Naive thymus-derived CD4-positive, alpha-beta T cell (primary cell): Measurements from ENCODE around the gene TBC1D1. TPM values are rescaled to one million over a fixed set of nuclear protein-coding genes. Genes with fewer than 3 reads are reported as not detected.

Experiments
- ATAC-seq: fragments of 150-1000 bp; cut with Tn5 transposase; 2 replicates; pipeline ENCODE4 v1.10.0; 2021; ENCODE audit warnings: mild to moderate bottlenecking, moderate library complexity
- CTCF ChIA-PET: fragments of 350-600 bp; sonication (Branson Sonifier 250); formaldehyde crosslinking; loops from one replicate; lab custom pipeline; 2021; ENCODE audit warnings: antibody characterized with exemption; lab: Charles Lee
- POLR2A ChIA-PET: fragments of 350-600 bp; sonication (Branson Sonifier 250); formaldehyde crosslinking; loops from one replicate; lab custom pipeline; 2021; ENCODE audit warnings: antibody characterized with exemption, inconsistent platforms; lab: Charles Lee
- DNase-seq, 9 donors: peaks; one replicate each; pipeline versions ENCODE4 v3.0.0 to v3.0.0-alpha.2; 2020 to 2022; ENCODE audit warnings: mixed read lengths in 1 of 9
- H3K27ac ChIP-seq: one replicate; pipeline ENCODE4 v1.7.0; 2013; ENCODE audit warnings: mild to moderate bottlenecking, low read depth, low read length, moderate library complexity
- H3K27me3 ChIP-seq, 2 donors: one replicate each; pipeline ENCODE4 v1.7.0; 2013; ENCODE audit warnings: low read length in 2 of 2, mild to moderate bottlenecking in 2 of 2, moderate library complexity in 2 of 2; ENCODE audit not compliant: control insufficient read depth in 2 of 2, insufficient read depth in 2 of 2
- H3K36me3 ChIP-seq, 3 experiments: 1 replicate in 2 of 3; 2 replicates in 1 of 3; pipeline ENCODE4 v1.7.0; 2013; ENCODE audit warnings: low read length in 3 of 3, mild to moderate bottlenecking in 3 of 3, moderate library complexity in 1 of 3; ENCODE audit not compliant: insufficient read depth in 3 of 3, control insufficient read depth in 2 of 3
- H3K4me1 ChIP-seq, 2 donors: one replicate each; pipeline ENCODE4 v1.7.0; 2013; ENCODE audit warnings: low read length in 2 of 2, mild to moderate bottlenecking in 2 of 2, moderate library complexity in 1 of 2; ENCODE audit not compliant: control insufficient read depth in 2 of 2, insufficient read depth in 2 of 2
- H3K4me3 ChIP-seq: 2 replicates; pipeline ENCODE4 v1.7.0; 2013; ENCODE audit warnings: mild to moderate bottlenecking, low read length
- H3K9me3 ChIP-seq, 3 experiments: 1 replicate in 2 of 3; 2 replicates in 1 of 3; pipeline ENCODE4 v1.7.0; 2013; ENCODE audit warnings: low read length in 3 of 3; ENCODE audit not compliant: control insufficient read depth in 2 of 3
- H3K27ac Mint-ChIP-seq, 9 donors: one replicate each; pipeline ENCODE4 v1.8.0; 2020 to 2022; ENCODE audit warnings: mixed read lengths in 9 of 9, mild to moderate bottlenecking in 8 of 9, moderate library complexity in 5 of 9, inconsistent platforms in 2 of 9
- H3K27me3 Mint-ChIP-seq, 5 donors: one replicate each; pipeline ENCODE4 v1.8.0; 2021 to 2022; ENCODE audit warnings: mixed read lengths in 5 of 5, mild to moderate bottlenecking in 1 of 5
- H3K36me3 Mint-ChIP-seq, 5 donors: one replicate each; pipeline ENCODE4 v1.8.0; 2020 to 2022; ENCODE audit warnings: mixed read lengths in 5 of 5, mild to moderate bottlenecking in 3 of 5, inconsistent platforms in 1 of 5
- H3K4me1 Mint-ChIP-seq, 7 donors: one replicate each; pipeline ENCODE4 v1.8.0; 2020 to 2022; ENCODE audit warnings: mixed read lengths in 7 of 7, mild to moderate bottlenecking in 3 of 7, inconsistent platforms in 1 of 7
- H3K4me3 Mint-ChIP-seq, 10 donors: one replicate each; pipeline ENCODE4 v1.8.0; 2020 to 2022; ENCODE audit warnings: mild to moderate bottlenecking in 10 of 10, mixed read lengths in 10 of 10, moderate library complexity in 6 of 10, inconsistent platforms in 2 of 10
- H3K9me3 Mint-ChIP-seq, 11 donors: one replicate each; pipeline ENCODE4 v1.8.0; 2020 to 2022; ENCODE audit warnings: mixed read lengths in 11 of 11, mild to moderate bottlenecking in 4 of 11, inconsistent platforms in 1 of 11, moderate library complexity in 1 of 11
- intact Hi-C, 2 donors: fragments of 100-400 bp; cut with micrococcal nuclease; formaldehyde crosslinking; loops; one replicate each; pipeline ENCODE4 v1.15.1; 2023
- polyA plus RNA-seq, 2 donors: library from polyadenylated mRNA; unstranded; fragments of 300-500 nt; fragmentation: Illumina TruSeq; gene quantifications; one replicate each; pipeline ENCODE4 v1.2.3, GENCODE V29; 2021
- total RNA-seq, 6 experiments: library from RNA in 5 of 6; stranded (reverse) in 5 of 6; gene quantifications; 1 replicate in 5 of 6; 2 replicates in 1 of 6; pipeline ENCODE4 v1.2.3 and lab custom pipeline; 2021 to 2026

The TBC1D1 gene
- total and polyA plus RNA-seq, 7 experiments from 2014 or later: 19.4 to 66.8 (median 46.9) TPM

DNA sequence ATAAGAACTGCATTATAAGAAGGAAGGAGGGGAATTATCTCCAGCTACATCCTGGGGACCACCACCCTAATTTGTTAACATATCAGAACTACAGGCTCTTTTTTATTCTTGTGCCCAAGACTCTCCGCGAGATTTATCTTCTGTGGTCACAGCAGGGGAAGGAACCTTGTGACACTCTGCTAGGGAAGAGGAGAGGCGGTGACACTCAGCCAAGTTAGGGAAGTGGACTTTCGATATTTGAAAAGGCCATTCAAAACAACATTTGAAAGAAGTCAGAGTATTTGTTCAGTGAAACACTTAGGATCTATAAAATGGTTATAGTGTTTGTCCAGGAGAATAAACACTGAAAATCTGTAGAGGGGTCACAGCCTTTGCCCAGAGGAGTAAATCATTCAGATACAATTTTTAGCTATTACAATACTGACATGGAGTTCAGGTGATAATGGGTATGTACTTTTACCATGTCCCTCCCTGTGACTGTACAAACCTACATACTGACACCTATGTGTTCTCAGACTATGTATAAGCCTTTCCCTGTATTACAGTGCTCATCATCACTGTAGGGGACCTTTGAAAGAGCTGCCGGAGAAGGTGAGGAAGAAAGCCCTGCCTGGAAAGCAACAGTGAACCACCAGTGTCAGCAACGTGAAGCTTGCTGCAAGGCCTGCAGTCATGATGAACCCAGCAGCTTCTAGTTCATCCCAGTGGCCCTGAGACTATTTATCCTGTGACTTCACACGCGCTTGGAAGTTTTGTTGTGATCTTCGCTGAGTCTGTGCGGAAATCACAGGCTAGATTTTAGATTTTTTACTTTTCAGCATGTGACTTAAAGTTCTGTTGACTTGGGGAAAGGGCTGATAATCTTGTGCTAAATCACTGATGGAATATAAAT, 60.8 kb downstream of the TBC1D1 start:
- ChIA-PET CTCF (no interaction called here), POLR2A (no interaction called here)
- H3K27me3 Mint-ChIP-seq: no peaks in the 10 kb centered on the region
- no peaks in the 10 kb centered on the region for H3K9me3 ChIP-seq
- H3K36me3 Mint-ChIP-seq: peaks cover 8 to 57% (median 27%) of the 10 kb centered on the region in 5 donors
- H3K27me3 ChIP-seq: no peaks in the 10 kb centered on the region
- peak overlapping the region in 2 of 9 donors; percentile 53 to 67 for H3K27ac Mint-ChIP-seq
- no peak overlapping the region for H3K4me3 Mint-ChIP-seq
- no peak overlapping the region for H3K27ac ChIP-seq
- peaks cover 0 to 9% (median 0%) of the 10 kb centered on the region in 3 experiments for H3K36me3 ChIP-seq
- H3K4me1 ChIP-seq: no peaks in the 10 kb centered on the region
- H3K9me3 Mint-ChIP-seq: peaks cover 0 to 3% (median 0%) of the 10 kb centered on the region in 11 donors
- ATAC-seq (peak; percentile 58), DNase-seq (no peak)
- no peak overlapping the region for H3K4me3 ChIP-seq
- intact Hi-C loops: no loop called here
- peaks cover 9 to 34% (median 23%) of the 10 kb centered on the region in 7 donors for H3K4me1 Mint-ChIP-seq

DNA sequence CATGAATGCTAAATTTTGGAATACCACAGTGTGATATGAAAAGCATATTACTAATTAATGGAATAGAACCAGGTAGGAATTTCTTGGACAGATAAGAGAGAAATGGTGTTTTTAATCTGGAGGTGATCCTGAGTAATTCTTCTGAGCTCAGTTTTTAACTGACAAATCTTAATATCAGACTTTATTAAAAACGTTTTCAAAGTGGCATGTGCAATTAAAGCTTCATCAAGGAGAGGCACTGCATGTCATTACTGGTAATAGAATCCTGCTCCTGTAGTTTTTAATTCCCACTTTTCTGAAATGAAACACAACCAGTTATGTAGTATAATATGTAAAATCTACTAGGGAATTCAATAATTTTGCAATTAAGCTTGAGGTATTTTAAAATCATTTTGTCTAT, 62.3 kb downstream of the TBC1D1 start:
- Mint-ChIP-seq H3K27me3 (no peaks in the 10 kb centered on the region), H3K4me1 (peaks cover 7 to 25% (median 15%) of the 10 kb centered on the region in 7 donors), H3K4me3 (no peak overlapping the region), H3K9me3 (no peaks in the 10 kb centered on the region), H3K36me3 (peaks cover 8 to 52% (median 28%) of the 10 kb centered on the region in 5 donors), H3K27ac (peak overlapping the region in 1 of 9 donors; percentile 69)
- DNase-seq (no peak), ATAC-seq (no peak)
- no peaks in the 10 kb centered on the region for H3K27me3 ChIP-seq
- no peaks in the 10 kb centered on the region for H3K4me1 ChIP-seq
- ChIA-PET CTCF (no interaction called here), POLR2A (interaction anchor here (1.0 kb wide), 1 partner anchor 23 kb away, joined by 3 read pairs; no protein-coding TSS in a partner anchor)
- intact Hi-C loops: no loop called here
- no peak overlapping the region for H3K27ac ChIP-seq
- peaks cover 0 to 9% (median 0%) of the 10 kb centered on the region in 3 experiments for H3K36me3 ChIP-seq
- no peaks in the 10 kb centered on the region for H3K9me3 ChIP-seq
- H3K4me3 ChIP-seq: no peak overlapping the region

DNA sequence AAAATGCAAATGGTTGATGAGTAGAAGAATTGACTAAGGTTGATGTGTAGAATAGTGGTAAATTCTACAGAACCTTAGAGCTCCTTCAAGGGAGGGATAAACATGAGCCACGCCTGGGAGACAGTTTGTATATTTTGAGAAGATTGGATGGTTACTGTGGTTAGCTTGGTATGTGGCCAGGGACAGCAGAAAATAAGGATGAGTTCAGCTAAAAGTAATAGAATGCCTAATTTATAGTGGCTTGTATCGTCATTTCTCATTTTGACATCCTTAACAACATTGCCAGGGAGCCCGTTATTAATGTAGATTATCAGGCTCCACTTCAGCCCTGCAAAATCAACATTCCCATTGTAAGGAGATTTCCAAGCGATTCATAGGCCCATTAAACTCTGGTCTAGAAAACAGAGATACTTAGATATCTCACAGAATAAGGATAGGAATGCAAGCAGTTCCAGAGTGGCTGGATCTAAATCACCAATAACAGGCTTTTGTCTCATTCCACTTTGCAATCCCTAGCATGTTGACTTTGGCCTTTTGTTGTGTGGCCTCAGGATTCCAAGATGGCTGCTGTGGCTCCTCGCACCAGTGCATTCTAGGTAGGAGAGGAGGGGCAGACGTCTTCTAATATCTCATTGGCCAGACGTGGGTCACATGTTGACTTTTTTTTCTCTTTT, 62.9 kb downstream of the TBC1D1 start:
- no peak overlapping the region for H3K27ac ChIP-seq
- no peak overlapping the region for H3K4me3 ChIP-seq
- no peaks in the 10 kb centered on the region for H3K27me3 ChIP-seq
- peaks cover 0 to 9% (median 0%) of the 10 kb centered on the region in 3 experiments for H3K36me3 ChIP-seq
- H3K4me1 ChIP-seq: no peaks in the 10 kb centered on the region
- intact Hi-C loops: loop anchor here (1.0 to 2.0 kb wide), 2 partner anchors 24 to 61 kb away; no protein-coding TSS in a partner anchor
- H3K36me3 Mint-ChIP-seq: peaks cover 12 to 53% (median 25%) of the 10 kb centered on the region in 5 donors
- H3K9me3 Mint-ChIP-seq: no peaks in the 10 kb centered on the region
- POLR2A ChIA-PET: interaction anchor here (1.0 kb wide), 1 partner anchor 23 kb away, joined by 3 read pairs; no protein-coding TSS in a partner anchor
- no peak overlapping the region for H3K4me3 Mint-ChIP-seq
- H3K9me3 ChIP-seq: no peaks in the 10 kb centered on the region
- H3K27me3 Mint-ChIP-seq: no peaks in the 10 kb centered on the region
- peak overlapping the region in 3 of 9 donors; percentile 19 to 74 (median 69) for H3K27ac Mint-ChIP-seq
- ATAC-seq: no peak
- CTCF ChIA-PET: no interaction called here
- no peak for DNase-seq
- peaks cover 7 to 21% (median 10%) of the 10 kb centered on the region in 7 donors for H3K4me1 Mint-ChIP-seq

- ATAC-seq (no peak), DNase-seq (no peak)
- CTCF ChIA-PET: no interaction called here
- POLR2A ChIA-PET: no interaction called here
- no peak overlapping the region for H3K4me3 ChIP-seq
- Mint-ChIP-seq H3K9me3 (no peaks in the 10 kb centered on the region), H3K4me1 (peaks cover 4 to 18% (median 6%) of the 10 kb centered on the region in 7 donors), H3K27ac (no peak overlapping the region), H3K4me3 (no peak overlapping the region), H3K36me3 (peaks cover 8 to 41% (median 17%) of the 10 kb centered on the region in 5 donors), H3K27me3 (no peaks in the 10 kb centered on the region)
- no peaks in the 10 kb centered on the region for H3K9me3 ChIP-seq
- no peaks in the 10 kb centered on the region for H3K27me3 ChIP-seq
- no peaks in the 10 kb centered on the region for H3K4me1 ChIP-seq
- intact Hi-C loops: no loop called here
- H3K27ac ChIP-seq: no peak overlapping the region
- peaks cover 0 to 6% (median 0%) of the 10 kb centered on the region in 3 experiments for H3K36me3 ChIP-seq
Observed at GRCh38 chr4:37956941-37957340, 66.1 kb downstream of the TBC1D1 start.

DNA sequence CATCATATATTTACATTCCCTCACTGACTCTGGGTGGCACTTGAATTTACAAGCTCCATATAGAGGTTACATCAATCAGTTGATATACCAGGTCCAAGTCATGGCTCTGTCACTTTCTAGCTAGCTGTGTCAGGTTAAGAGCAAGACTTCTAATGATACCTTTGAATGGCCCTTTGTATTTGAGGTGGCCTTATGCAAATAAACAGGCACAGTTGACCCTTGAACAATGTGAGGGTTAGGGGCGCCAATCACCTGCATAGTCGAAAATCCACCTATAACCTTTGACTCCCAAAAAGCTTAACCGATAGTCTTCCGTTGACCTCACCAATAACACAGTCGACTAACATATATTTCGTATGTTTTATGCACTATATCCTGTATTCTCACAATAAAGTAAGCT, 68.0 kb downstream of the TBC1D1 start:
- intact Hi-C loops: no loop called here
- Mint-ChIP-seq H3K27me3 (no peaks in the 10 kb centered on the region), H3K9me3 (no peaks in the 10 kb centered on the region), H3K4me1 (peaks cover 4 to 22% (median 6%) of the 10 kb centered on the region in 7 donors), H3K36me3 (peaks cover 4 to 23% (median 6%) of the 10 kb centered on the region in 5 donors), H3K27ac (no peak overlapping the region), H3K4me3 (no peak overlapping the region)
- no peaks in the 10 kb centered on the region for H3K36me3 ChIP-seq
- H3K4me3 ChIP-seq: no peak overlapping the region
- H3K4me1 ChIP-seq: no peaks in the 10 kb centered on the region
- no peaks in the 10 kb centered on the region for H3K9me3 ChIP-seq
- no peak for DNase-seq
- no peak overlapping the region for H3K27ac ChIP-seq
- CTCF ChIA-PET: interaction anchor here (0.6 kb wide), 1 partner anchor 250 kb away, joined by 3 read pairs; no protein-coding TSS in a partner anchor
- no peaks in the 10 kb centered on the region for H3K27me3 ChIP-seq
- ATAC-seq: no peak
- POLR2A ChIA-PET: no interaction called here

GRCh38 chr4:37960098-37960497, 69.2 kb downstream of the TBC1D1 start, which contains the start of gene PTTG2:
TSS of gene PTTG2 (plus strand) at chr4:37960398. CDS start at chr4:37960435, 37 bp downstream.
- ATAC-seq: no peak
- H3K4me1 Mint-ChIP-seq: peaks cover 0 to 19% (median 7%) of the 10 kb centered on the region in 7 donors
- peaks cover 2 to 16% (median 4%) of the 10 kb centered on the region in 5 donors for H3K36me3 Mint-ChIP-seq
- H3K27ac Mint-ChIP-seq: no peak within 1 kb of the TSS
- H3K4me3 Mint-ChIP-seq: no peak within 1 kb of the TSS
- no peaks in the 10 kb centered on the region for H3K27me3 Mint-ChIP-seq
- intact Hi-C loops: no loop called here
- DNase-seq: no peak
- no peaks in the 10 kb centered on the region for H3K36me3 ChIP-seq
- ChIA-PET CTCF (no interaction called here), POLR2A (no interaction called here)
- no peak within 1 kb of the TSS for H3K4me3 ChIP-seq
- no peaks in the 10 kb centered on the region for H3K9me3 ChIP-seq
- no peaks in the 10 kb centered on the region for H3K27me3 ChIP-seq
- no peaks in the 10 kb centered on the region for H3K9me3 Mint-ChIP-seq
- no peaks in the 10 kb centered on the region for H3K4me1 ChIP-seq
- no peak within 1 kb of the TSS for H3K27ac ChIP-seq
